HepG2 (cell line): ENCODE data around the gene AIFM1. TPM values are rescaled to one million over a fixed set of nuclear protein-coding genes. Genes with fewer than 3 reads are reported as not detected.

ENCODE experiments used
- ATAC-seq: fragments of 200-7000 bp; cut with Tn5 transposase; 3 replicates; pipeline ENCODE4 v1.9.1; 2020; ENCODE audit warnings: mild to moderate bottlenecking, moderate library complexity
- BruUV-seq: library from RNA; stranded (reverse); fragments of 400-500 nt; replicated peaks from 2 replicates; lab custom pipeline; 2021; lab: Mats Ljungman, UMichigan
- CTCF ChIA-PET: fragments of 300-600 bp; formaldehyde crosslinking; extraction: SDS; loops from one replicate; lab custom pipeline; 2021; ENCODE audit warnings: low total read pairs, inconsistent platforms, low intra/inter-chr PET ratio; lab: Yijun Ruan, JAX
- POLR2A ChIA-PET: fragments of 350-600 bp; sonication (Branson Sonifier 250); formaldehyde crosslinking; loops from one replicate; lab custom pipeline; 2020; ENCODE audit warnings: antibody characterized with exemption, inconsistent platforms; lab: Yijun Ruan, JAX
- DNase-seq: peaks from one replicate; pipeline ENCODE4 v3.0.0-alpha.2; 2015; ENCODE audit warnings: low spot score
- FAIRE-seq: peaks from 3 replicates; lab custom pipeline; 2011; peaks lifted over from hg19 to GRCh38; lab: Jason Lieb, UNC
- H2AFZ ChIP-seq: one replicate; pipeline ENCODE4 v1.6.1; 2011; ENCODE audit warnings: low read length, inconsistent platforms
- H3K27ac ChIP-seq: fragments of 300-600 bp; 3 replicates; pipeline ENCODE4 v1.8.0; 2011; ENCODE audit warnings: mixed run types, mild to moderate bottlenecking, mixed read lengths, low read length, inconsistent platforms; ENCODE audit not compliant: insufficient read depth; ENCODE audit errors: extremely low read length
- H3K27me3 ChIP-seq, 2 experiments: fragments of 200-600 bp in 1 of 2; 2 replicates in 1 of 2; 3 replicates in 1 of 2; pipeline versions ENCODE4 v1.6.0 to v1.8.0; 2011; ENCODE audit warnings: low read length in 2 of 2, mild to moderate bottlenecking in 2 of 2, moderate library complexity in 2 of 2, inconsistent platforms in 1 of 2; ENCODE audit not compliant: insufficient read depth in 2 of 2, control insufficient read depth in 1 of 2
- H3K36me3 ChIP-seq, 2 experiments: fragments of 200-600 bp in 1 of 2; replicated peaks in 1 of 2; 2 replicates in 1 of 2; 3 replicates in 1 of 2; pipeline versions ENCODE4 v1.5.1 to v1.8.0; 2011; ENCODE audit warnings: low read length in 2 of 2, inconsistent platforms in 1 of 2; ENCODE audit not compliant: insufficient read depth in 2 of 2, control insufficient read depth in 1 of 2
- H3K4me1 ChIP-seq: 2 replicates; pipeline ENCODE4 v1.5.1; 2012; ENCODE audit warnings: low read length, inconsistent platforms; ENCODE audit not compliant: insufficient read depth
- H3K4me2 ChIP-seq: 2 replicates; pipeline ENCODE4 v1.6.0; 2011; ENCODE audit warnings: low read depth, low read length, inconsistent platforms
- H3K4me3 ChIP-seq, 3 experiments: fragments of 200-600 bp in 1 of 3; sonication (generic), shearing (Covaris generic) in 1 of 3; replicated peaks in 1 of 3; 2 replicates each; pipeline ENCODE4 v1.5.1; 2011 to 2016; ENCODE audit warnings: low read length in 3 of 3, inconsistent platforms in 2 of 3, low read depth in 2 of 3, mild to moderate bottlenecking in 2 of 3, control low read depth in 1 of 3, mixed read lengths in 1 of 3; ENCODE audit not compliant: insufficient read depth in 1 of 3
- H3K79me2 ChIP-seq: one replicate; pipeline ENCODE4 v1.6.1; 2011; ENCODE audit warnings: low read length, inconsistent platforms; ENCODE audit not compliant: insufficient read depth
- H3K9ac ChIP-seq: 2 replicates; pipeline ENCODE4 v1.6.0; 2011; ENCODE audit warnings: mild to moderate bottlenecking, low read depth, low read length, inconsistent platforms; ENCODE audit not compliant: insufficient read depth
- H3K9me3 ChIP-seq: 2 replicates; pipeline ENCODE4 v1.5.1; 2012; ENCODE audit warnings: mild to moderate bottlenecking, low read length
- H4K20me1 ChIP-seq: 2 replicates; pipeline ENCODE4 v1.6.0; 2011; ENCODE audit warnings: inconsistent platforms, mild to moderate bottlenecking, low read length, moderate library complexity; ENCODE audit not compliant: insufficient read depth
- MTA3 ChIP-seq: sonication (generic); formaldehyde crosslinking; IDR thresholded peaks from 2 replicates; pipeline ENCODE4 v1.4.0; 2020; ENCODE audit warnings: missing genetic modification reagents
- NFYB ChIP-seq: sonication (generic); formaldehyde crosslinking; IDR thresholded peaks from 2 replicates; pipeline ENCODE4 v1.4.0; 2020; ENCODE audit warnings: missing genetic modification reagents
- SMC3 ChIP-seq: IDR thresholded peaks from 2 replicates; pipeline ENCODE4 v1.6.1; 2011; ENCODE audit warnings: low read length, improper control_type of control experiment
- SYNCRIP ChIP-seq: fragments of 200-400 bp; formaldehyde crosslinking; IDR thresholded peaks from 2 replicates; pipeline ENCODE4 v1.6.1; 2018; ENCODE audit warnings: mild to moderate bottlenecking, low read depth, low read length; ENCODE audit not compliant: insufficient read depth
- ZNF615 ChIP-seq: sonication (generic); formaldehyde crosslinking; IDR thresholded peaks from 2 replicates; pipeline ENCODE4 v1.5.0; 2020; ENCODE audit warnings: mild to moderate bottlenecking, missing genetic modification reagents, borderline replicate concordance
- ZSCAN20 ChIP-seq: sonication (generic); formaldehyde crosslinking; IDR thresholded peaks from 2 replicates; pipeline ENCODE4 v1.4.0; 2020; ENCODE audit warnings: missing genetic modification reagents, mild to moderate bottlenecking, borderline replicate concordance
- WGBS: methylation state at CpG from one replicate; pipeline ENCODE4 v1.1.6; 2017; ENCODE audit warnings: low lambda C conversion rate; 5-methylcytosine and 5-hydroxymethylcytosine counted together
- in situ Hi-C: cut with HindIII; loops from 2 replicates; pipeline ENCODE4 v1.10.0; 2017; ENCODE audit warnings: low pct_unique_long_range_greater_than_20kb; ENCODE audit not compliant: extremely low pct_ligation_motif_present
- intact Hi-C: fragments of 100-400 bp; cut with micrococcal nuclease; formaldehyde crosslinking; loops from one replicate; pipeline ENCODE4 v1.10.0; 2022; ENCODE audit not compliant: unreplicated experiment
- polyA plus RNA-seq, 8 experiments: library from polyadenylated mRNA; depleted of rRNA in 3 of 8; stranded (reverse) in 7 of 8; unstranded in 1 of 8; fragments of >200 nt; fragmentation: Illumina TruSeq in 4 of 8; extraction: Trizol in 4 of 8; gene quantifications; 2 replicates each; pipeline versions ENCODE4 v1.2.1 to v1.2.3, GENCODE V29; 2011 to 2016; ENCODE audit warnings: low read depth in 4 of 8, missing spikeins in 1 of 8, mixed read lengths in 1 of 8; ENCODE audit not compliant: insufficient read depth in 1 of 8
- total RNA-seq, 5 experiments: library from RNA; depleted of rRNA; stranded (reverse); fragments of >200 nt; fragmentation: Illumina TruSeq; extraction: Trizol; gene quantifications; 2 replicates each; pipeline ENCODE4 v1.2.3, GENCODE V29; 2016; ENCODE audit warnings: low read depth in 1 of 5
- TF ChIP-seq, protein P1 (sequence below): sonication (generic); formaldehyde crosslinking; IDR thresholded peaks from 2 replicates; pipeline ENCODE4 v1.8.0; 2022; ENCODE audit warnings: missing genetic modification reagents, low read depth, mild to moderate bottlenecking, borderline replicate concordance

AIFM1 gene
- total and polyA plus RNA-seq, 2 of the 13 experiments (the other 11 are each of a cell fraction or from before 2014, with no cell fraction given) = 42.8 to 46.9 TPM

DNA sequence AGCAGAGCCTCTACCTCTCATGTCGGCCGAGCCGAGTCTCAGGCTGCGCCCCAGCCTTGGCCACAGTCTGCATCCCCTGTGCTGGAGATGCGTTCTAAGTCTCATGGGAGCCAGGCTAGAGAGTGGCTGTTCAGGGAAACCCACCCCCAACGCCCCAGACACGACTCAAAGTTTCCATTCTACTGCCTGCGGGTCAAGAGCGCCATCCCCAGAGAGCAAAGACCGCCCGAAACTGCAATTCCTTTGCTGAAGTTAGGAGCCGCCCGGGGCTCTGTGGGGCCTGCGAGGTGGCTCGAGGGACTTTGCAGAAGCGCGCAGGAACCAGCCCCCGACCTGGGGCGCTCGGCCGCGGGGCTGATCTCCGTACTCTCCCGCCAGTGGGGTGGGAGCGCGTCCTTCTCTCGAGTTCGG is 45.3 kb downstream of the AIFM1 start:
- H3K36me3 ChIP-seq = no peaks in the 10 kb centered on the region
- H3K9me3 ChIP-seq = no peaks in the 10 kb centered on the region
- TF ChIP-seq ZNF615 (CRISPR knock-in tag) (no peak), NFYB (CRISPR knock-in tag) (no peak), SYNCRIP (no peak), MTA3 (CRISPR knock-in tag) (no peak), SMC3 (no peak), ZSCAN20 (CRISPR knock-in tag) (no peak)
- TF ChIP-seq, protein P1, sequence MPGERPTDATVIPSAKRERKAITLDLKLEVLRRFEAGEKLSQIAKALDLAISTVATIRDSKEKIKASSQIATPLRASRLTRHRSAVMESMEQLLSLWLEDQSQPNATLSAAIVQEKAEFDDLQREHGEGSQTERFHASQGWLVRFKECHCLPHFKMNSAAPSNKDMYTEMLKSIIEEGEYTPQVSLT = no peak
- TF ChIP-seq, all 625 proteins: peak for 0
- ATAC-seq (peak; percentile 67), DNase-seq (no peak), FAIRE-seq (no peak)
- H3K27ac ChIP-seq = no peak overlapping the region
- H3K79me2 ChIP-seq = no peaks in the 10 kb centered on the region
- H3K4me2 ChIP-seq = peak overlapping the region; percentile 65
- peak overlapping the region; percentile 26 to 70 (median 49); a peak in 5 of 6 replicates for H3K4me3 ChIP-seq
- intact Hi-C loops = loop anchor here (1.0 kb wide), 1 partner anchor 41 kb away; no protein-coding TSS in a partner anchor
- peaks cover 32% of the 10 kb centered on the region for H3K4me1 ChIP-seq
- no peak overlapping the region for H2AFZ ChIP-seq
- no peaks in the 10 kb centered on the region for H4K20me1 ChIP-seq
- ChIA-PET CTCF (interaction anchor here (0.9 to 1.9 kb wide), 4 partner anchors 28 to 71 kb away, joined by 3 to 5 read pairs (median 4); no protein-coding TSS in a partner anchor), POLR2A (interaction anchor here (0.7 kb wide), 1 partner anchor 46 kb away, joined by 3 read pairs; the partner anchor contains the start of gene AIFM1)
- 88% methylated on average over 4 of the region's 28 CpGs for WGBS
- in situ Hi-C loops = no loop called here
- BruUV-seq = no TSS peak
- H3K27me3 ChIP-seq = no peaks in the 10 kb centered on the region
- no peak overlapping the region for H3K9ac ChIP-seq
